GM12892 (cell line): ENCODE results near the gene CDK11B.
"Not testable (repeated sequence)": the region's sequence is repeated elsewhere in the genome, so short reads cannot be mapped to it uniquely, and the experiment has no call there.

Experiments
- POLR2A ChIP-seq: IDR thresholded peaks from 2 replicates; pipeline ENCODE4 v1.6.1; 2011; ENCODE audit warnings: low read depth, low read length, control low read depth
- POLR2AphosphoS5 ChIP-seq: IDR thresholded peaks from 2 replicates; pipeline ENCODE4 v1.6.1; 2011; ENCODE audit warnings: low read depth, low read length, control low read depth
- TAF1 ChIP-seq: IDR thresholded peaks from 2 replicates; pipeline ENCODE4 v1.6.1; 2011; ENCODE audit warnings: low read depth, mild to moderate bottlenecking, control low read depth, low read length, borderline replicate concordance

DNA sequence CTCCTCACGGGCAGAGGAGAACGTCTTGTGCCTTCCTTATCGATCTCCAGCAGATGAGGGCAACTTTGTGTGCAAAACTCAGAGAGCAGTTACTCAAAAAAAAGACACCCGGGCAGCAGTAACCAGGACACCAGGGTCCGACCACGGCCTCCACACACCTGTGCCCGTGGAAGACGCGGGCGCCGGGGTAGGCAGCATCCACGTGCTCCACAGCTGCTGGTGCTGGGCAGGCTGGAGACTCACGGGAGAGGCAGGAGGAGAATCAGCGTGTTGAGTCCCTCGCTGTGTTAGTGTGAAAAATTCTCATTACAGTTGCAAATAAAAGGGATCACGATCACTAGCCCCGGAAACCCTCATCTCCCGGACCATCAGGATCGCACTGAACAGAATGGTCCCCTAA lies 40.3 kb upstream of the CDK11B start:
- TF ChIP-seq POLR2AphosphoS5, POLR2A, TAF1: not testable (repeated sequence)
